Fibroblast of skin of left biceps (primary cell): ENCODE data around the gene FAM133A.

Experiments
- DNase-seq, 2 experiments: peaks; one replicate each; pipeline ENCODE4 v3.0.0-alpha.2; 2013; ENCODE audit warnings: low read depth in 2 of 2

The FAM133A gene

DNA sequence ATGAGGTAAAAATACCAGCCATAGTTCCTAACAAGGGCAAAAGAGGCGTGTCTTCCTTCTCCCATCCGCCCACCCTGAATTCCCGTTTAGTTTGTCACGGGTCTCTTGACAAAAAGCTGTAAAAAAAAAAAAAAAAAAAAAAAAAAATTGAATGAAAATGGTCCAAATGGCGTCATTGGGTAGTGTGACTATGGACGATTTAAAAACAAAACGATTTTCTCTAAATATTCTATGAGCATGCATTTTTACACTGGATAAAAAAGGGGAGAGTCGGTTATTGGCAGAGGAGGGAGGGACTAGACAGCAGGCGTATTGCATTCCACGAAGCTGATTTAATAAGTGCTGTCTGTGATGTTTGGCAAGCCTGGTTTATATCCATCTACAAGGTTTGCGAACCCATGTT is at the start of gene FAM133A:
Gene FAM133A, plus strand, starts transcription at position 338 of the 403 bp plus-strand sequence. CDS start 35,214 bp downstream, outside the sequence.
- DNase-seq: peak in 1 of 2 experiments; percentile 17

DNA sequence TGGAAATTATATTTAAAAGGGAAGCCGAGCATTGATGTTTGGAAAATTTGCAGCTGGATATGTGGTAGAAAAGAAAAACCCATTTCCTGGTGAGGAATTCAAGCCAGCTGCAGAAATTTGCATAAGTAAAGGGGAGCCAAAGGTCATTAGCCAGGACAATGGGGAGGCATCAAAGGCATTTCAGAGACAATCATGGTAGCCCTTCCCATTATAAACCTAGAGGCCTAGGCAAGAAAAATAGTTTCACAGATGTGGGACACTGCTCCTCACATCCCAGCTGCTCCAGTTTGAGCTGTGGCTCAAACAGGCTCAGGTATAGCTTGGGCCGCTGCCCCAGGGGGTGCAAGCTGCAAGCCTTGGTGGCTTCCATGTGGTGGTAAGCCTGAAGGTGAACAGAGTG is 36.4 kb upstream of the FAM133A start:
- no peak for DNase-seq

DNA sequence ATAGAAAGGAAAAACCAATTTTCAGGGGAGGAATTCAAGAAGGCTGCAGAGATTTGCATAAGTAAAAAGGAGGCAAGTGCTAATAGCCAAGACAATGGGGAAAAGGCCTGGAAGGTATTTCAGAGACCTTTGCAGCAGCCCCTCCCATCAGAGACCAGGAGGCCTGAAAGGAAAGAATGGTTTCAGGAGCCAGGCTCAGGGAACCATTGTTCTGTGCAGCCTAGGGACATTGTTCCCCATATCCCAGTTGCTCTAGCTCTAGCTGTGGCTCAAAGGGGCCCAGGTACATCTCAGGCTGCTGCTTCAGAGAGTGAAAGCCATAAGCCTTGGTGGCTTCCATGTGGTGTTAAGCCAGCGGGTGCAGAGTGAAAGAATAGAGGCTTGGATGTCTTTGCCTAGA is 24.6 kb upstream of the FAM133A start:
- DNase-seq: no peak

DNA sequence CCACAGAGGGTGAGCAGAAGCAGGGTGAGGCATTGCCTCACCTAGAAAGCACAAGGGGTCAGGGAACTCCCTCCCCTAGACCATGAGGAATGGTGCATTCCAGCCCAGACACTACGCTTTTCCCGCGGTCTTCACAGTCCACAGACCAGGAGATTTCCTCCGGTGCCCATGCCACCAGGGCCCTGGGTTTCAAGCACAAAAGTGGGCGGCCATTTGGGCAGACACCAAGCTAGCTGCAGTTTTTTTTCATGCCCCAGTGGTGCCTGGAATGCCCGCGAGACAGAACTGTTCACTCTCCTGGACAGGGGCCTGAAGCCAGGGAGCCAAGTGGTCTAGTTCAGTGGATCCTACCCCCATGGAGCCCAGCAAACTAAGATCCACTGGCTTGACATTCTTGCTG is 13.4 kb upstream of the FAM133A start:
- no peak for DNase-seq

DNA sequence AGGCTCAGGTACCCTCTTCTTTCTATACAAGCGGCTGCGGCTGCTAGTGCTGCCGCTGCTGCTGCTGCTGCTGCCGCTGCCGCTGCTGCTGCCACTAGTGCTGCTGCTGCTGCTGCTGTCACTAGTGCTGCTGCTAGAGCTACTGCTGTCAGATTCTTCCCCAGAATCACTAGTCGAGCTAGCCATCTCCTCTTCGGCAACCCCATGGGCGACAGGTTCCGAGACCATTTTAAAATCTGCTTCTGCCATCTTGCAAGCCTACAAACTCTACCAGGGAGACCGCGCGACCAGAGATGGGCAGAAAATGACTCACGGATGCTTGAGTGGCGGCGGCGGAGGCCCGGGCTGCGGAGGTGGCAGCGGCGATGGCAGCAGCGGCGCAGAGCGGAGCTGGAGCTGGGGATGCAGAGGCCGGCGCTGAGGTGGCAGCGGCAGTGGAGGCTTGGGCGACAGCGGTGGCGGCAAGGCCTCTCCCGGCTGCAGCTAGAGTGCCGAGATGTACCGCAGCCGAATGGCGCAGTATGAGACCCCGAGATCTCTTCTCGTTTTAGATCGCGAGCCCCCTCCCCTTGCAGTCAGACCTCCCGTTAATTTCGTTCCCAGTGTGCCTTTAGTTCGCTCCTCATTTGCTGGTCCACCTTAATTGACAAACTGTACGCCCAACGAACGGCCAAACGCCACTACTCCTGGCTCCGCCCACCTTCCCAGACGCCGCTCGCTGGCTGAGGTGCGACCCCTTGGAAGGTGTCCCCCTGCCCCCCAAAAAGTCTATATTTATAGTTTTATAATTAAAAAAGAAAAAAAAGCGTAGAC is 744 bp upstream of the FAM133A start, which contains the start of gene NAP1L3:
Gene NAP1L3, minus strand, starts transcription at position 523 of the 813 bp plus-strand sequence. Its CDS starts 274 bp downstream, at position 249.
- peak; percentile 53 to 62 for DNase-seq

DNA sequence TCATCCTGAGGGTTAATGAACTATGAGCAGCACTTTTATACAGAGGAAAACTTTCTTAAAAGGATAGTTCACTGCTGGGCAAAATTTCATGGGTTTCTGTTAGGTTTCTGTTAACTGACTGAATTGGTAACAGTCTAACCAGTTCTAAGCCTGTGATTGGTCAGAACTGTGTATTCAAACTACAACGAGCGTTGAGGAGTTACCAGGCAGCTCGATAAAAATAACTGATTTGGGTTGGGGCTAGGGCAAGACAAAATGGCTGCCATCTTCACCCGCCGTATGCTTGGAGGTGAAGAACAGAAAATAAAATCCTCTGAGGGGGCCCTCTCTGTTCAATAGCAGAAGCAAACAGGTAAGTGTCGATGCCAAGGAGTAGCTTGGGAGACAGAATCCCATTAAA is 22.0 kb downstream of the FAM133A start:
- DNase-seq: no peak

DNA sequence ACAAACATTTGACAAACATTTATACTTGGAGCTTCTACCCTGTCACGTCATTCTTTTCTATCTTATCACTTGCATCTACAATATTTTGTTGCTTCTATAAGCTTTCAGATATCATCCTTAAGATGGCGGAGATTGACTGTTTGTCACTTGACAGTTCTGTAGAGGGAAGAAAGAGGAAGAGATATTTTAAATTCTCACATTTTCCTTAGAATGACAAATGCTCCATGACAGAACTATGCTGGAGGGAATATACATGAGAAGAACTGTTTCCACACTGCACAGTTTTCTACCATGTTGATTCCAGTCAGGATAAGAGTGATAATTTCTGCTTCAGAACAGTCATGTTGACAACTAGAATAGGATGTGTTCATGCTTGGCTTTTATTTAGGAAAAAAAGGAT is 29.7 kb downstream of the FAM133A start:
- DNase-seq: no peak

DNA sequence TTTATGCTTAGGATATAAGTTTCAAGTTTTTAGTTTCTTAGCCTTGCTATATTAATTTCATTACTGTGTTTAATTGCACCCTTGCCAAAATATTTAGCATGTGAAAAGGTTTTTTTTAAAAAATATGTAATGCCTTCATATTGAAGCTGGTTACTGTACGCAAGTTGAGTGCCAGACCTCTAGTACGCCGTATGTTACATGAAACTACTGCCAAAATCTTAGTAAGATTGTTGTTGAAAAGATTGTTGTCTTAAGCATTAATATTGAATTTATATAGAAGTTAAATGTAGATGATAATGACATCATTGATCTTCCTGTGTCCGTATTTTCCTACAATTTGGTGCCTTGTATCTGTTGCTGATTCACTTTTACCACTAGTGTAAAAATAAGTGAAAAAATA is 37.1 kb downstream of the FAM133A start:
- no peak for DNase-seq

DNA sequence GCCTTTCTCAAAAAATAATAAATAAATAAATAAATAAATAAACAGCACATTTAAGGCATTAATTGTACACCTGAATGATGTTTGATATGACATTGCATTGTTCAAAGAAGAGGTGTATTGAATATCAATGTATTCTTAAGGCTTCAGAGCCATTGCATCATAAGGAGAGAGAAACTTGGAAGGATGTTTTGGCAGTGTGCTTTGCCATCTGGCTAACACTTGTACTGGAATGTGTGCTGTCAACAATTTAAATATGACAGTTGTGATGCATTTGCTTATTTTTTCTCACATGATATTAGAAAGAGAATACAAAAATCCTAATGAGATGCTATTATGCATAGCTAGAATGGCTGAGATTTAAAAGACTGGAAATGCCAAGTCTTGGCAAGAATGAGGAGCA is 67.8 kb downstream of the FAM133A start:
- no peak for DNase-seq

DNA sequence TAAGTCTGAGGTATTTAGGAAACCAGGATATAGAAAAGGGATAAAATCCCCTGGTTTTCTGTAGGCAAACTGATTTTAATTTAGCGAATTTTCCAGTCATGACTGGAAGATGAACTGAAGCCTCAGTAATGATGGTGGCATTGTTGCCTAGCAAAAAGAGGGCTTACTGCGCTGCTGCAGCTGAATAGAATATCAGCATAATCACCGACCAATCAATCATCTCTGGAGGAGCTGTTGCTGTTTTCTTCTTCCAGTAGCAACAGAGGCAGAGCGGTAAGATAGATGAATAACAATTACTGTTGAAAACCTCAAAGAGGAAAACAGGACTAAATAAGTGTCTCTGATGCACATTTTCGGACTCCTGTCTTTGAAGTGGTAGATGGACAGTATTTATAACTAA is 86.2 kb downstream of the FAM133A start:
- no peak for DNase-seq
